Astrocyte (in vitro differentiated cells and primary cell): ENCODE data around the gene KDM7A. TPM values are rescaled to one million over a fixed set of nuclear protein-coding genes. Genes with fewer than 3 reads are reported as not detected.

Experiments
- DNase-seq: peaks from one replicate; pipeline ENCODE4 v3.0.0-alpha.2; 2010; ENCODE audit warnings: low read depth
- FAIRE-seq: peaks from 2 replicates; lab custom pipeline; 2011; peaks lifted over from hg19 to GRCh38; lab: Jason Lieb, UNC
- H2AFZ ChIP-seq: 2 replicates; pipeline ENCODE4 v1.6.0; 2012; ENCODE audit warnings: low read depth, low read length, inconsistent platforms
- H3K27ac ChIP-seq: 2 replicates; pipeline ENCODE4 v1.5.1; 2011; ENCODE audit warnings: low read depth, low read length, inconsistent platforms
- H3K27me3 ChIP-seq: 2 replicates; pipeline ENCODE4 v1.6.0; 2011; ENCODE audit warnings: low read length, inconsistent platforms; ENCODE audit not compliant: insufficient read depth
- H3K36me3 ChIP-seq: 2 replicates; pipeline ENCODE4 v1.5.1; 2011; ENCODE audit warnings: low read length, inconsistent platforms; ENCODE audit not compliant: insufficient read depth
- H3K4me1 ChIP-seq: 2 replicates; pipeline ENCODE4 v1.5.1; 2011; ENCODE audit warnings: low read length, inconsistent platforms; ENCODE audit not compliant: insufficient read depth
- H3K4me2 ChIP-seq: 2 replicates; pipeline ENCODE4 v1.6.0; 2012; ENCODE audit warnings: low read length, inconsistent platforms
- H3K4me3 ChIP-seq: 2 replicates; pipeline ENCODE4 v1.5.1; 2011; ENCODE audit warnings: low read depth, mild to moderate bottlenecking, low read length, inconsistent platforms; ENCODE audit not compliant: insufficient read depth
- H3K79me2 ChIP-seq: 2 replicates; pipeline ENCODE4 v1.6.0; 2012; ENCODE audit warnings: mild to moderate bottlenecking, low read length, inconsistent platforms; ENCODE audit not compliant: insufficient read depth
- H3K9ac ChIP-seq: 2 replicates; pipeline ENCODE4 v1.6.0; 2012; ENCODE audit warnings: mild to moderate bottlenecking, low read length, inconsistent platforms
- H3K9me3 ChIP-seq: 2 replicates; pipeline ENCODE4 v1.5.1; 2012; ENCODE audit warnings: low read depth, mild to moderate bottlenecking, low read length, inconsistent platforms; ENCODE audit not compliant: insufficient read depth
- H4K20me1 ChIP-seq: 2 replicates; pipeline ENCODE4 v1.6.0; 2012; ENCODE audit warnings: low read length, inconsistent platforms; ENCODE audit not compliant: insufficient read depth
- H3K27ac Mint-ChIP-seq: one replicate; pipeline ENCODE4 v1.8.0; 2021; ENCODE audit warnings: mild to moderate bottlenecking, mixed read lengths; ENCODE audit not compliant: unreplicated experiment
- H3K27me3 Mint-ChIP-seq: one replicate; pipeline ENCODE4 v1.8.0; 2021; ENCODE audit warnings: low read depth, mixed read lengths; ENCODE audit not compliant: unreplicated experiment
- H3K36me3 Mint-ChIP-seq: one replicate; pipeline ENCODE4 v1.8.0; 2021; ENCODE audit warnings: low read depth, mixed read lengths; ENCODE audit not compliant: unreplicated experiment
- H3K4me1 Mint-ChIP-seq: one replicate; pipeline ENCODE4 v1.8.0; 2021; ENCODE audit warnings: low read depth, mixed read lengths; ENCODE audit not compliant: unreplicated experiment
- H3K4me3 Mint-ChIP-seq: one replicate; pipeline ENCODE4 v1.8.0; 2021; ENCODE audit warnings: mild to moderate bottlenecking, moderate library complexity, mixed read lengths; ENCODE audit not compliant: unreplicated experiment
- H3K9me3 Mint-ChIP-seq: one replicate; pipeline ENCODE4 v1.8.0; 2021; ENCODE audit warnings: mild to moderate bottlenecking, mixed read lengths; ENCODE audit not compliant: unreplicated experiment
- CTCF ChIP-seq: IDR thresholded peaks from 2 replicates; pipeline ENCODE4 v1.5.1; 2011; ENCODE audit warnings: low read depth, mild to moderate bottlenecking, inconsistent platforms, low read length, moderate library complexity; ENCODE audit not compliant: insufficient read depth
- EZH2 ChIP-seq: IDR thresholded peaks from 2 replicates; pipeline ENCODE4 v1.6.1; 2012; ENCODE audit warnings: mild to moderate bottlenecking, low read length, inconsistent platforms; ENCODE audit not compliant: insufficient read depth
- total RNA-seq: library from RNA; stranded (reverse); gene quantifications from 2 replicates; pipeline ENCODE4 v1.2.1, GENCODE V29; 2021

KDM7A gene
- total RNA-seq, 1 donor from 2014 or later, result 5.4 TPM

GRCh38 chr7:140062118-140062527 lies 114.7 kb downstream of the KDM7A start:
- H3K9me3 Mint-ChIP-seq, result peaks cover 19% of the 10 kb centered on the region
- H3K36me3 Mint-ChIP-seq, result peaks cover 18% of the 10 kb centered on the region
- Histone ChIP-seq H3K4me3 (peak overlapping the region; percentile 68), H2AFZ (peak overlapping the region; percentile 88), H3K36me3 (no peaks in the 10 kb centered on the region), H3K27me3 (no peaks in the 10 kb centered on the region), H3K9ac (peak overlapping the region; percentile 74), H3K9me3 (no peaks in the 10 kb centered on the region), H3K4me2 (peak overlapping the region; percentile 84), H3K4me1 (peaks cover 17% of the 10 kb centered on the region), H3K27ac (no peak overlapping the region), H4K20me1 (peaks cover 15% of the 10 kb centered on the region), H3K79me2 (no peaks in the 10 kb centered on the region)
- DNase-seq, result no peak
- peak overlapping the region; percentile 87 for H3K27ac Mint-ChIP-seq
- peaks cover 38% of the 10 kb centered on the region for H3K4me1 Mint-ChIP-seq
- peak overlapping the region; percentile 92 for H3K4me3 Mint-ChIP-seq
- TF ChIP-seq EZH2, result no peak
- TF ChIP-seq CTCF, result no peak
- no peaks in the 10 kb centered on the region for H3K27me3 Mint-ChIP-seq
- FAIRE-seq, result no peak

GRCh38 chr7:140061607-140061930 lies 115.2 kb downstream of the KDM7A start:
- H3K27ac Mint-ChIP-seq, result peak overlapping the region; percentile 44
- Histone ChIP-seq H4K20me1 (peaks cover 15% of the 10 kb centered on the region), H3K9me3 (no peaks in the 10 kb centered on the region), H3K9ac (no peak overlapping the region), H3K79me2 (no peaks in the 10 kb centered on the region), H3K4me3 (no peak overlapping the region), H3K27me3 (no peaks in the 10 kb centered on the region), H3K4me1 (peaks cover 17% of the 10 kb centered on the region), H3K27ac (no peak overlapping the region), H3K36me3 (no peaks in the 10 kb centered on the region), H3K4me2 (peak overlapping the region; percentile 84), H2AFZ (no peak overlapping the region)
- DNase-seq, result no peak
- TF ChIP-seq CTCF (no peak), EZH2 (no peak)
- H3K36me3 Mint-ChIP-seq, result peaks cover 23% of the 10 kb centered on the region
- FAIRE-seq, result no peak
- peaks cover 39% of the 10 kb centered on the region for H3K4me1 Mint-ChIP-seq
- peak overlapping the region; percentile 92 for H3K4me3 Mint-ChIP-seq
- peaks cover 14% of the 10 kb centered on the region for H3K9me3 Mint-ChIP-seq
- H3K27me3 Mint-ChIP-seq, result no peaks in the 10 kb centered on the region

- H2AFZ ChIP-seq, result no peak overlapping the region
- H3K4me3 ChIP-seq, result no peak overlapping the region
- no peaks in the 10 kb centered on the region for H3K36me3 ChIP-seq
- no peak overlapping the region for H3K9ac ChIP-seq
- Mint-ChIP-seq H3K9me3 (peaks cover 8% of the 10 kb centered on the region), H3K4me1 (peaks cover 41% of the 10 kb centered on the region), H3K27ac (peak overlapping the region; percentile 44), H3K36me3 (peaks cover 24% of the 10 kb centered on the region), H3K4me3 (peak overlapping the region; percentile 92), H3K27me3 (no peaks in the 10 kb centered on the region)
- H4K20me1 ChIP-seq, result peaks cover 15% of the 10 kb centered on the region
- no peaks in the 10 kb centered on the region for H3K79me2 ChIP-seq
- no peaks in the 10 kb centered on the region for H3K27me3 ChIP-seq
- DNase-seq, result peak; percentile 65
- H3K4me2 ChIP-seq, result peak overlapping the region; percentile 84
- no peak overlapping the region for H3K27ac ChIP-seq
- no peaks in the 10 kb centered on the region for H3K9me3 ChIP-seq
- FAIRE-seq, result no peak
- peaks cover 17% of the 10 kb centered on the region for H3K4me1 ChIP-seq
- TF ChIP-seq EZH2 (no peak), CTCF (no peak)
Observed at GRCh38 chr7:140060788-140061606, 115.8 kb downstream of the KDM7A start.
